Measurements from ENCODE around the gene NCKAP5L. TPM values are rescaled to one million over a fixed set of nuclear protein-coding genes. Genes with fewer than 3 reads are reported as not detected.

NCKAP5L gene
- total and polyA plus RNA-seq, 2 donors (not counting 3 experiments of a cell fraction or from before 2014, with no cell fraction given), result 17.4 to 46.1 TPM

- Histone ChIP-seq H3K9ac (replicated peaks; ENCODE audit: extremely low read depth, insufficient read depth, low read length) (peak within 1 kb of the TSS; percentile 78), H3K4me1 (ENCODE audit: control insufficient read depth, extremely low read depth, insufficient read depth, low read length) (peaks cover 12% of the 10 kb centered on the region), H3K36me3 (ENCODE audit: control insufficient read depth in 2 of 2, extremely low read depth in 1 of 2, insufficient read depth in 2 of 2, low read length in 2 of 2) (no peaks in the 10 kb centered on the region), H3K4me3 (replicated peaks in 1 of 3; ENCODE audit: insufficient read depth in 1 of 3, low read depth in 1 of 3, low read length in 3 of 3) (peak within 1 kb of the TSS; percentile 24 to 71 (median 71)), H3K79me2 (ENCODE audit: control insufficient read depth, insufficient read depth, low read length) (no peaks in the 10 kb centered on the region), H3K27me3 (ENCODE audit: control insufficient read depth in 2 of 2, insufficient read depth in 2 of 2, low read length in 2 of 2) (peaks cover 4 to 5% of the 10 kb centered on the region in 2 experiments), H4K20me1 (replicated peaks; ENCODE audit: control insufficient read depth, extremely low read depth, insufficient read depth, low read length) (no peaks in the 10 kb centered on the region), H3K9me1 (replicated peaks; ENCODE audit: control insufficient read depth, extremely low read depth, insufficient read depth, low read length) (no peaks in the 10 kb centered on the region), H3K4me2 (ENCODE audit: insufficient read depth, low read length) (peak within 1 kb of the TSS; percentile 90), H2AFZ (ENCODE audit: low read depth, low read length) (peak within 1 kb of the TSS; percentile 88), H3K9me3 (replicated peaks; ENCODE audit: control insufficient read depth, insufficient read depth, low read length) (no peaks in the 10 kb centered on the region), H3K27ac (ENCODE audit: insufficient read depth, low read depth, low read length) (peak within 1 kb of the TSS; percentile 50)
- BruUV-seq (replicated peaks), result TSS peak; percentile 88
- CTCF ChIA-PET, result interaction anchor here (0.9 to 6.1 kb wide), 6 partner anchors 24 to 228 kb away, joined by 3 to 115 read pairs (median 5); partner anchors contain the start of gene TMBIM6
- intact Hi-C loops (cut with micrococcal nuclease) (no loop called here), dilution Hi-C loops (cut with MboI; ENCODE audit: extremely low pct_ligation_motif_present, low sequenced_read_pairs) (no loop called here)
- POLR2A ChIA-PET, result interaction anchor here (1.0 to 1.8 kb wide), 5 partner anchors 14 to 102 kb away, joined by 3 to 10 read pairs (median 6); partner anchors contain the start of genes NCKAP5L and TMBIM6
- FAIRE-seq (peak; percentile 80), DNase-seq (ENCODE audit: low read depth, low spot score) (peak; percentile 91)
- TF ChIP-seq CTCF (IDR thresholded peaks at IDR 0.05; ENCODE audit: extremely low read depth in 1 of 2, insufficient read depth in 1 of 2, low read depth in 1 of 2, low read length in 2 of 2) (no peak), MYC (IDR thresholded peaks at IDR 0.05; ENCODE audit: low read depth, low read length) (peak; percentile 34), JUN (IDR thresholded peaks at IDR 0.05; ENCODE audit: borderline replicate concordance, insufficient read depth, insufficient read length, low read depth) (no peak), POLR2A (IDR thresholded peaks at IDR 0.05; ENCODE audit: low read depth, low read length) (peak; percentile 91), FOS (IDR thresholded peaks at IDR 0.05; ENCODE audit: borderline replicate concordance, insufficient read depth, low read length) (peak; percentile 21), MAX (IDR thresholded peaks at IDR 0.05; ENCODE audit: insufficient read depth, insufficient read length) (peak; percentile 36), POLR2AphosphoS5 (IDR thresholded peaks at IDR 0.05; ENCODE audit: insufficient read depth, low read depth, low read length) (peak; percentile 91), GATA2 (IDR thresholded peaks at IDR 0.05; ENCODE audit: insufficient read depth, insufficient read length, low read depth, low read length) (no peak)
These were observed 14.5 kb upstream of the NCKAP5L start, which contains the start of gene BCDIN3D for GRCh38 chr12:49842519-49843352. Gene BCDIN3D (minus strand): TSS chr12:49843106. CDS start chr12:49843087, 19 bp downstream.
